ENCODE results near the gene KRR1.
A peak's percentile ranks its signal among the peaks of the same experiment; 100 is the strongest.
"Not testable (repeated sequence)": the region's sequence is repeated elsewhere in the genome, so short reads cannot be mapped to it uniquely, and the experiment has no call there.

KRR1 gene

DNA sequence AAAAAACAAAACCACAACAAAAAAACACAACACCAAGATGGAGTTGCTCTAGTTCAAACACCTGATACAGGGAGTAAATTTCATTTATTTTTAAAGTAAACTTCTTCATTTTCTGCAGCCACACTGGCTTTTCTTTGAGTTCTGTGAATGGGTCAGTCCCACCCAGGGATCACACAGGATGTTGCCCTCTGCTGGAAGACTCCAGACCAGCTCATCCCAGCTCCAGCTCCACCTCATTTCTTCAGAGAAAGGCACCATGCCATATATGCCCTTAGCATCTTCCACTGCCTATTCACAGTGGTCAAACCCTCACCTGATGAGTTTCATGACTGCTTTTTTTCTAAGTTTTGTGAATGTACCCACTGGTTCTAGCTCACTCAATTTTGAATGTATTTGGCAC, 22.9 kb downstream of the KRR1 start:
- H3K4me3 ChIP-seq (ENCODE audit: control insufficient read depth, low read depth, low read length): no peak overlapping the region
- TF ChIP-seq, protein P1, sequence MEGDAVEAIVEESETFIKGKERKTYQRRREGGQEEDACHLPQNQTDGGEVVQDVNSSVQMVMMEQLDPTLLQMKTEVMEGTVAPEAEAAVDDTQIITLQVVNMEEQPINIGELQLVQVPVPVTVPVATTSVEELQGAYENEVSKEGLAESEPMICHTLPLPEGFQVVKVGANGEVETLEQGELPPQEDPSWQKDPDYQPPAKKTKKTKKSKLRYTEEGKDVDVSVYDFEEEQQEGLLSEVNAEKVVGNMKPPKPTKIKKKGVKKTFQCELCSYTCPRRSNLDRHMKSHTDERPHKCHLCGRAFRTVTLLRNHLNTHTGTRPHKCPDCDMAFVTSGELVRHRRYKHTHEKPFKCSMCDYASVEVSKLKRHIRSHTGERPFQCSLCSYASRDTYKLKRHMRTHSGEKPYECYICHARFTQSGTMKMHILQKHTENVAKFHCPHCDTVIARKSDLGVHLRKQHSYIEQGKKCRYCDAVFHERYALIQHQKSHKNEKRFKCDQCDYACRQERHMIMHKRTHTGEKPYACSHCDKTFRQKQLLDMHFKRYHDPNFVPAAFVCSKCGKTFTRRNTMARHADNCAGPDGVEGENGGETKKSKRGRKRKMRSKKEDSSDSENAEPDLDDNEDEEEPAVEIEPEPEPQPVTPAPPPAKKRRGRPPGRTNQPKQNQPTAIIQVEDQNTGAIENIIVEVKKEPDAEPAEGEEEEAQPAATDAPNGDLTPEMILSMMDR (conservative IDR thresholded peaks at IDR 0.05; ENCODE audit: control insufficient read depth, insufficient read depth, low read depth, low read length): peak; percentile 68
- DNase-seq (ENCODE audit: low read depth): peak; percentile 69

DNA sequence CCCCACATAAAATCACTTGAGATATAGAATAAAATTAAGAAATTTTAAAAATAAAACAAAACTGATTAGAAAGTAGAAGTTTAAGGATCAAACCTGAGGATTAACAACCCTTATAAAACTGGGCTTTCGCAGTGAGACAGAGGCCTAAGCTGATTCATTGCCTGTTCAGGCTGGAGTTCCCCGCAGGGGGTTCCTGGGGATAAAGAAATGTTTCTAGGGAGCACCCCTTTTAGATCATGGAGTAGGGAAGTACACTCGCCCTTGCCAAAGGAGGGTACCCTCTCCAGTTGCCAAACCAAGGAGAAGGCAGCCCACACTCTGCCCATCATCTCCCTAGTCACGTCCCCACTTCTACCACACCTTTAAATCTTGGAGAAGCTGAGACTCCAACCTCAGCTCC, 24.1 kb downstream of the KRR1 start:
- H3K4me3 ChIP-seq (ENCODE audit: control insufficient read depth, low read depth, low read length): no peak overlapping the region
- no peak for DNase-seq (ENCODE audit: low read depth)
- TF ChIP-seq, protein P1 (conservative IDR thresholded peaks at IDR 0.05; ENCODE audit: control insufficient read depth, insufficient read depth, low read depth, low read length): no peak

DNA sequence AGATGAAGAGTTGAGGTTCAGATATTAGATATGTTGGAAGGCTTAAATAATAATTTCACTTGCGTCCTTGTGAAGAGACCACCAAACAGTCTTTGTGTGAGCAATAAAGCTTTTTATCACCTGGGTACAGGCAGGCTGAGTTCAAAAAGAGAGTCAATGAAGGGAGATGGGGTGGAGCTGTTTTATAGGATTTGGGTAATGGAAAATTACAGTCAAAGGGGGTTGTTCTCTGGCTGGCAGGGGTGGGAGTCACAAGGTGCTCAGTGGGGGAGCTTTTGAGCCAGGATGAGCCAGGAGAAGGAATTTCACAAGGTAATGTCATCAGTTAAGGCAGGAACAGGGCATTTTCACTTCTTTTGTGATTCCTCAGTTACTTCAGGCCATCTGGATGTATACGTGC, 27.0 kb downstream of the KRR1 start:
- DNase-seq (ENCODE audit: low read depth); H3K4me3 ChIP-seq (ENCODE audit: control insufficient read depth, low read depth, low read length): not testable (repeated sequence)

DNA sequence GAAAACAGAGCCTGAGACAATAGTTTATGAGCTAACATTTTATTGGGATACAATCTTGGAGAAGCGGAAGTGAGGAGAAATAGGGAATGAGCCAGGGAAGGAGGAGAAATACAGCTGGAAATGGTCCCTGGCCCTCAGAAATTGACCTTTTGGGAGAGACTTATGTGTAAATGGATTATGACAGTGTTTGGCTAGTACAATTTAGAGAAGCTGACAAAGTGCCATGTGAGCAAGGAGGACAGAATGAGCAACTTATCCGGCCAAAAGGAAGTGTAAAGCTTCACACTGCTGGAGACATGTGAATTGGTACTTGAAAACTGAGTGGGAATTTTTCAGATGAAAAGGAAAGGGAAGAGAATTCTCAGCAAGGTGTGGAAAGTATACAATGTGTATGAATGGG, 28.0 kb downstream of the KRR1 start:
- peak overlapping the region; percentile 83 for H3K4me3 ChIP-seq (ENCODE audit: control insufficient read depth, low read depth, low read length)
- DNase-seq (ENCODE audit: low read depth): peak; percentile 45
- TF ChIP-seq, protein P1 (conservative IDR thresholded peaks at IDR 0.05; ENCODE audit: control insufficient read depth, insufficient read depth, low read depth, low read length): no peak

DNA sequence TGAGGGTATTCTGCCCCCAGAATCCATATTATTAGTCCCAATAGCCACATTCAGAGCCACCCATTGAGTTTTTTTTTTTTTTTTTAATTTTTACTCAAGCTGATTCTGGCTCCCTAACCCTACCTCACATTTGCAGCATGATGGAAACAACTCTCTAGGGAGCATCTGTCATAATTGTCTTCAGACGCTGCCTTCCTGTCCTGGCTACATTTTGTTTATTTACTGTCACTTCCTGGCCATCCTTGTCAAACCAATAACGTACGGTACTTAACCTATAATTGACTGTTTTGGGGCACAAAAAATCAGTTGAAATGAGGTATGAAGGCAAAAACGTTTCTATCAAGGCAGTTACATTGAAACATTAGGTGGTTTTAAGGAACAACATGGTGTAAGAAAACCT, 28.8 kb downstream of the KRR1 start:
- H3K4me3 ChIP-seq (ENCODE audit: control insufficient read depth, low read depth, low read length): peak overlapping the region; percentile 83
- DNase-seq (ENCODE audit: low read depth): peak; percentile 39
- TF ChIP-seq, protein P1 (conservative IDR thresholded peaks at IDR 0.05; ENCODE audit: control insufficient read depth, insufficient read depth, low read depth, low read length): no peak

DNA sequence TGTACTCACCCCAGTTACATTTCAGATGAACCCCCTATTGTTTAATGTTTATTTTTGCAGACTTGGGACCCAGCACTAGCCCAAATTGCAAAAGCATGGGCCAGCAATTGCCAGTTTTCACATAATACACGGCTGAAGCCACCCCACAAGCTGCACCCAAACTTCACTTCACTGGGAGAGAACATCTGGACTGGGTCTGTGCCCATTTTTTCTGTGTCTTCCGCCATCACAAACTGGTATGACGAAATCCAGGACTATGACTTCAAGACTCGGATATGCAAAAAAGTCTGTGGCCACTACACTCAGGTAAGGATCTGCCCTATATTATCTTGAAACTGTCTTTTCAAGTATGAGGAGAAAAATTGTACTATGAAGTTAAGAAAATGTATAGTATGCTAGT, 29.6 kb downstream of the KRR1 start:
- peak; percentile 83 for DNase-seq (ENCODE audit: low read depth)
- peak overlapping the region; percentile 83 for H3K4me3 ChIP-seq (ENCODE audit: control insufficient read depth, low read depth, low read length)
- TF ChIP-seq, protein P1 (conservative IDR thresholded peaks at IDR 0.05; ENCODE audit: control insufficient read depth, insufficient read depth, low read depth, low read length): no peak

DNA sequence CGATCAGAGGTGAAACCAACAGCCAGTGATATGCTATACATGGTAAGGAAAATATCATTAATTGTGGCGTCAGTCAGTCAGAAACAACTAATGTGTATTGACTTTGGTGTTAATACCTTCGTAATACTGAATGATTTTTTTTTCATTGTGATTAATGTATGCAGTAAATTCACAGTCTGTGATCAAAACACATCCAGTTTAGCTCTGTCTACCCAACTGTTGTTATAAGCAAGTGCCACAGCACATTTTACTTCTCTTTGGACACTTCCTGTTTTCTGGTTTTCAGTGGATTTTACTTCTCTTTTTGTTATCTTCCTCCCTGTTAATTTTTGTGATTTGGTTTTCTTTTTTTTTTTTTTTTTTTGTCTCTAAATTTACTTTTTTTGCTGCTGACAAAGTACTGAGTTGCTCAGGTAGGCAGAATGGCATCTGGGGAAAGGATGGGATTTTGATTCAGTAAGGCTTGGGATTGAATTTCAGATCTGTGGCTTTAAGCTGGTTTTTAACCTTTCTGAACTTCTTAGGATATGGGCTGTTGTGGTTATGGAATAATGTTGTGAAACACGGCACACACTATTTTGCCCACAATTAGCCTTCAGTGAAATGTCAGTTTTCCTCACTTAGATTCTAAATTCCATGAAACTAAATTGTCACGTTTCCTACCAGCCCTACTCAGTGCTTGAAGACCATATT, 30.2 kb downstream of the KRR1 start:
- TF ChIP-seq, protein P1 (conservative IDR thresholded peaks at IDR 0.05; ENCODE audit: control insufficient read depth, insufficient read depth, low read depth, low read length): no peak
- peak; percentile 45 for DNase-seq (ENCODE audit: low read depth)
- H3K4me3 ChIP-seq (ENCODE audit: control insufficient read depth, low read depth, low read length): peak overlapping the region; percentile 83

Data from fibroblast of mammary gland (primary cell).